ENCODE data around the gene ZBTB39. TPM values are rescaled to one million over a fixed set of nuclear protein-coding genes. Genes with fewer than 3 reads are reported as not detected.

ZBTB39 gene, protein sequence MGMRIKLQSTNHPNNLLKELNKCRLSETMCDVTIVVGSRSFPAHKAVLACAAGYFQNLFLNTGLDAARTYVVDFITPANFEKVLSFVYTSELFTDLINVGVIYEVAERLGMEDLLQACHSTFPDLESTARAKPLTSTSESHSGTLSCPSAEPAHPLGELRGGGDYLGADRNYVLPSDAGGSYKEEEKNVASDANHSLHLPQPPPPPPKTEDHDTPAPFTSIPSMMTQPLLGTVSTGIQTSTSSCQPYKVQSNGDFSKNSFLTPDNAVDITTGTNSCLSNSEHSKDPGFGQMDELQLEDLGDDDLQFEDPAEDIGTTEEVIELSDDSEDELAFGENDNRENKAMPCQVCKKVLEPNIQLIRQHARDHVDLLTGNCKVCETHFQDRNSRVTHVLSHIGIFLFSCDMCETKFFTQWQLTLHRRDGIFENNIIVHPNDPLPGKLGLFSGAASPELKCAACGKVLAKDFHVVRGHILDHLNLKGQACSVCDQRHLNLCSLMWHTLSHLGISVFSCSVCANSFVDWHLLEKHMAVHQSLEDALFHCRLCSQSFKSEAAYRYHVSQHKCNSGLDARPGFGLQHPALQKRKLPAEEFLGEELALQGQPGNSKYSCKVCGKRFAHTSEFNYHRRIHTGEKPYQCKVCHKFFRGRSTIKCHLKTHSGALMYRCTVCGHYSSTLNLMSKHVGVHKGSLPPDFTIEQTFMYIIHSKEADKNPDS
- total RNA-seq (2022; extraction: Qiagen RNA extraction; ENCODE audit: low read depth): 4.1 to 6.0 TPM (median 5.6 TPM) in 5 replicates

GRCh38 chr12:57005980-57006808, at the start of gene ZBTB39:
Gene ZBTB39, minus strand, starts transcription at chr12:57006546. Its CDS starts 1,629 bp downstream, at chr12:57004917.

GRCh38 chr12:57049890-57050289, 43.5 kb upstream of the ZBTB39 start, which contains the start of gene MYO1A:
Gene MYO1A, minus strand, starts transcription at chr12:57050129. Its CDS starts 1,806 bp downstream, at chr12:57048323.

GRCh38 chr12:57016348-57016747, 10.0 kb upstream of the ZBTB39 start, which contains the start of gene TAC3:
Gene TAC3, minus strand, starts transcription at chr12:57016529. Its CDS starts 732 bp downstream, at chr12:57015797.

DNA sequence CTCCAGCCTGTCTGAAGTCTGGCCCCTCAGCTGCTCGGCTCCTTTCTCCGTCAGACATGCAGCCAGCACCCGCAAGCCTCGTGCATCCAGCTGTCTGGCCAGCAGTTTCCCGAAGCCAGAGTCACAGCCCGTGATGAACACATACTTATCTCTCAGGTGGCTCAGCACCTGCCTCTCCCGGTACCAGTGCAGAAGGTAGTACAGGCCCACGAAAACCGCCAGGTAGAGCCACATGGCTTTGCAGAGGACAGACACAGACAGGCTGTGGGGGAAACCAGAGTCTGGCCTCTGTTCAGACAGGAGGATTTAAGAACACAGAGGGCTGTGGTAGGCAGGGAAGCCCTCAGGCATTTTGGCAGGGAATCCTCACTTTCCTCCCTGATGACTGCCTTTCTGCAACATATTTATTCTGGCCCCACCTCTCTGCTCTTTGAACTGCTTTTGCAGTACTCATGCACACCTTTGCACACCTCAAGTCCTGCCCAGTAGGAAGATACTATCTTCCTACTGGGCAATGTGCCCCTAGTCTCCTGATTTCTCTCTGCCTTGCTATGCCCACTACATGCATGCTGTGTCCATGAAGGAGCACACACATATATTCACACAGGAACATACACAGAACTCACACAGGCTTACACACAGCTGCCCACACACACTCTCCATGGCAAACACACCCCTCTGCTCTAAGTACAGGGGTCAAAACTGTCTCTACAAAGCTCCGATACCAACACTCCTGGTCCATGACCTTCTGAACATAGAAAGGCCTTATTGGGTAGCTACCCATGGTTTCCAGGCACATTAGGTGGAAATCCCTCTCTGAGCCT, 48.9 kb downstream of the ZBTB39 start, which contains the start of gene RDH16:
TSS of gene RDH16 (minus strand) at position 380 of the 824 bp plus-strand sequence. CDS start at position 234, 146 bp downstream.

Other genes starting within 250 kb of the ZBTB39 start
- 1.0 to 1.8 TPM (median 1.3 TPM) in 5 replicates for gene HSD17B6, start 243.2 kb downstream of the ZBTB39 start, total RNA-seq (2022; extraction: Qiagen RNA extraction; ENCODE audit: low read depth)
- 0.09 TPM in 1 of 5 replicates, not detected in the others for gene SDR9C7, start 72.1 kb downstream of the ZBTB39 start, total RNA-seq (2022; extraction: Qiagen RNA extraction; ENCODE audit: low read depth)
- 0.05 to 0.13 TPM (median 0.12 TPM) in 4 of 5 replicates, not detected in the other for gene RDH16, start 48.9 kb downstream of the ZBTB39 start, total RNA-seq (2022; extraction: Qiagen RNA extraction; ENCODE audit: low read depth)
- gene TAC3, start 10.0 kb upstream of the ZBTB39 start, total RNA-seq (2022; extraction: Qiagen RNA extraction; ENCODE audit: low read depth): 0.17 to 0.63 TPM (median 0.19 TPM) in 3 of 5 replicates, not detected in the others
- 0.14 to 0.71 TPM (median 0.33 TPM) in 5 replicates for gene MYO1A, start 43.6 kb upstream of the ZBTB39 start, total RNA-seq (2022; extraction: Qiagen RNA extraction; ENCODE audit: low read depth)
- 12.3 to 16.2 TPM (median 13.9 TPM) in 5 replicates for gene NEMP1, start 72.2 kb upstream of the ZBTB39 start, total RNA-seq (2022; extraction: Qiagen RNA extraction; ENCODE audit: low read depth)
- gene NAB2, start 82.6 kb upstream of the ZBTB39 start, total RNA-seq (2022; extraction: Qiagen RNA extraction; ENCODE audit: low read depth): 12.3 to 17.1 TPM (median 16.3 TPM) in 5 replicates
- gene STAT6, start 104.8 kb upstream of the ZBTB39 start, total RNA-seq (2022; extraction: Qiagen RNA extraction; ENCODE audit: low read depth): 39.9 to 51.4 TPM (median 44.9 TPM) in 5 replicates
- 14.4 to 18.2 TPM (median 16.0 TPM) in 5 replicates for gene LRP1, start 121.9 kb upstream of the ZBTB39 start, total RNA-seq (2022; extraction: Qiagen RNA extraction; ENCODE audit: low read depth)
- gene LRP1-AS, start 141.1 kb upstream of the ZBTB39 start, total RNA-seq (2022; extraction: Qiagen RNA extraction; ENCODE audit: low read depth): not detected in 5 replicates
- gene NXPH4, start 210.2 kb upstream of the ZBTB39 start, total RNA-seq (2022; extraction: Qiagen RNA extraction; ENCODE audit: low read depth): 4.1 to 5.8 TPM (median 5.1 TPM) in 5 replicates
- 111 to 127 TPM (median 124 TPM) in 5 replicates for gene SHMT2, start 223.2 kb upstream of the ZBTB39 start, total RNA-seq (2022; extraction: Qiagen RNA extraction; ENCODE audit: low read depth)
- 0.15 to 0.49 TPM (median 0.26 TPM) in 5 replicates for gene STAC3, start 244.6 kb upstream of the ZBTB39 start, total RNA-seq (2022; extraction: Qiagen RNA extraction; ENCODE audit: low read depth)

Measured in A549 treated with GW870086 at 1 μM for 4 hours (cell line).